GM12891 (cell line): Measurements from ENCODE around the gene STXBP5.

Experiments
- PAX5 ChIP-seq: IDR thresholded peaks from 2 replicates; pipeline ENCODE4 v1.6.1; 2011; ENCODE audit warnings: low read length, moderate library complexity, mild to moderate bottlenecking; ENCODE audit not compliant: insufficient read depth, severe bottlenecking
- POLR2A ChIP-seq: IDR thresholded peaks from 2 replicates; pipeline ENCODE4 v1.6.1; 2011; ENCODE audit warnings: low read depth, low read length, control low read depth
- POLR2AphosphoS5 ChIP-seq: IDR thresholded peaks from 2 replicates; pipeline ENCODE4 v1.6.1; 2011; ENCODE audit warnings: low read depth, low read length, control low read depth
- POU2F2 ChIP-seq: IDR thresholded peaks from 2 replicates; pipeline ENCODE4 v1.6.1; 2011; ENCODE audit warnings: low read depth, mild to moderate bottlenecking, control low read depth, low read length, moderate library complexity
- SPI1 ChIP-seq: IDR thresholded peaks from 2 replicates; pipeline ENCODE4 v1.6.1; 2011; ENCODE audit warnings: low read depth, low read length, control low read depth
- TAF1 ChIP-seq: IDR thresholded peaks from 2 replicates; pipeline ENCODE4 v1.6.1; 2011; ENCODE audit warnings: low read depth, low read length, control low read depth

- TF ChIP-seq TAF1 (no peak), POLR2AphosphoS5 (no peak), POLR2A (no peak), SPI1 (no peak), POU2F2 (no peak), PAX5 (no peak)
Observed at GRCh38 chr6:147384029-147384428, 179.8 kb downstream of the STXBP5 start.
